ENCODE data around the gene TRAPPC3L.

The TRAPPC3L gene

GRCh38 chr6:116461932-116462885, 83.3 kb downstream of the TRAPPC3L start:
- no peak for DNase-seq

GRCh38 chr6:116461331-116461931, 84.1 kb downstream of the TRAPPC3L start, which contains the start of gene CALHM6:
TSS of gene CALHM6 (plus strand) at chr6:116461375. CDS start at chr6:116461930, 555 bp downstream.
- DNase-seq, result no peak

GRCh38 chr6:116459927-116460326, 85.6 kb downstream of the TRAPPC3L start:
- DNase-seq, result no peak

GRCh38 chr6:116458264-116458663, 87.2 kb downstream of the TRAPPC3L start:
- DNase-seq, result no peak

- DNase-seq, result no peak
These were observed 88.6 kb downstream of the TRAPPC3L start for GRCh38 chr6:116456927-116457326.

- no peak for DNase-seq
These were observed 89.4 kb downstream of the TRAPPC3L start for GRCh38 chr6:116456106-116456505.

- DNase-seq, result no peak
These were observed 93.0 kb downstream of the TRAPPC3L start for GRCh38 chr6:116452531-116452930.

- no peak for DNase-seq
These were observed 93.6 kb downstream of the TRAPPC3L start for GRCh38 chr6:116451916-116452315.

- DNase-seq, result peak; percentile 51
These were observed 94.4 kb downstream of the TRAPPC3L start for GRCh38 chr6:116450769-116451740.

GRCh38 chr6:116450185-116450710, 95.2 kb downstream of the TRAPPC3L start:
- DNase-seq, result peak; percentile 91

- DNase-seq, result no peak
These were observed 95.9 kb downstream of the TRAPPC3L start for GRCh38 chr6:116449565-116449964.

GRCh38 chr6:116447496-116448011, 97.9 kb downstream of the TRAPPC3L start:
- DNase-seq, result no peak

- DNase-seq, result no peak
These were observed 98.4 kb downstream of the TRAPPC3L start for GRCh38 chr6:116447052-116447451.

- no peak for DNase-seq
These were observed 99.1 kb downstream of the TRAPPC3L start for GRCh38 chr6:116446399-116446798.

GRCh38 chr6:116445102-116445501, 100.4 kb downstream of the TRAPPC3L start:
- no peak for DNase-seq

All from NCI-H1105 (cell line).